Nephron (organoid): ENCODE measurements around the gene FANCG.

Experiments
- H3K27ac Mint-ChIP-seq, 3 experiments: 2 replicates each; pipeline ENCODE4 v1.8.0; 2020; ENCODE audit warnings: mixed read lengths in 3 of 3, mild to moderate bottlenecking in 2 of 3, moderate library complexity in 1 of 3
- H3K27me3 Mint-ChIP-seq: 2 replicates; pipeline ENCODE4 v1.8.0; 2021; ENCODE audit warnings: low read depth, mild to moderate bottlenecking, moderate library complexity, mixed read lengths
- H3K36me3 Mint-ChIP-seq: 2 replicates; pipeline ENCODE4 v1.8.0; 2020; ENCODE audit warnings: low read depth, mixed read lengths
- H3K4me1 Mint-ChIP-seq: 2 replicates; pipeline ENCODE4 v1.8.0; 2020; ENCODE audit warnings: mixed read lengths
- H3K4me3 Mint-ChIP-seq, 3 experiments: 2 replicates each; pipeline ENCODE4 v1.8.0; 2020; ENCODE audit warnings: mild to moderate bottlenecking in 3 of 3, mixed read lengths in 3 of 3, moderate library complexity in 2 of 3
- H3K9me3 Mint-ChIP-seq: 2 replicates; pipeline ENCODE4 v1.8.0; 2020; ENCODE audit warnings: mixed read lengths
- CTCF ChIP-seq, 3 experiments: fragments of 200-600 bp; sonication (generic); IDR thresholded peaks; one replicate each; pipeline ENCODE4 v1.5.0; 2021; ENCODE audit warnings: antibody characterized with exemption in 3 of 3; ENCODE audit not compliant: unreplicated experiment in 3 of 3

FANCG gene

DNA sequence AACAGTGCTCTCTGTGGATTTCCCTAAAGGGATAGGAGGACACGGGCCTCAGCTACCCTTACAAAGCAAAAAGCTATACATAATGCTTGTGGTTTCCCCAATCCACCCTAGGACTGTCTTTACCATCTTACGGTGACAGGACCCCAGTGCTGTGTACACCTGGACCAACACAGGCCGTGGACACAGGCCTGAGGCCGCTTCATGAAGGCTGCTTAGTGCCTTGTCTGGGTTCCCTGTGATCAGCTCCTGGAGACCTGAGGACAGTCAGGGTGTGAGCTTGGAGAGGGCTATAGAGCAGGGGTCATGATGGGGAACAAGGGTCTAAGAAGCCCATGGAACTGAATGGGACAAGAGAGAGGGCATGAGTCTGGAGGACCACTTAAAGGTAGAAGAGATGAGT, 2.9 kb downstream of the FANCG start:
- Mint-ChIP-seq H3K4me3 (peak overlapping the region; percentile 93 to 96 (median 94)), H3K4me1 (peaks cover 31% of the 10 kb centered on the region), H3K27ac (no peak overlapping the region), H3K36me3 (peaks cover 27% of the 10 kb centered on the region), H3K9me3 (no peaks in the 10 kb centered on the region), H3K27me3 (no peaks in the 10 kb centered on the region)
- no peak for TF ChIP-seq CTCF (IDR thresholded peaks at IDR 0.05; ENCODE audit: unreplicated experiment in 3 of 3)

DNA sequence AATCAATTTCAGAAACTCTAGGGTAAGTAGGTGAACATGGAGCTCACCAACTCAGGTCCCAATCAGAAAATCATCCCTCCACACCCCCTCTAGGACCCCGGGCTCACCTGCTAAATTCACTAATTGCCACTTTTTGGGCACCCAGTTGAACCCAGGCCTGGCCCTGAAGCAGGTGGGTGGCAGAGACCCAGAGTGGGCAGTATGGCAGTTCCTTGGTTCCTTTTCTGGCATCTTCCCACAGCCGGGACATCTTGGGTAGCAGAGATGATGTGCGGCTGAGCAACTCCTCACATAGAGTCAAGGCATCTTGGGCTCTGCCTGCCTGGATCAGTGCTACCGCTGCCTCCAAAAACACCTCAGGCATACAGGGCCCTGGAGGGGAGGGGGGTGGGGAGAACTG, 4.4 kb downstream of the FANCG start:
- H3K4me1 Mint-ChIP-seq, result peaks cover 43% of the 10 kb centered on the region
- H3K4me3 Mint-ChIP-seq, result no peak overlapping the region
- H3K27me3 Mint-ChIP-seq, result no peaks in the 10 kb centered on the region
- H3K9me3 Mint-ChIP-seq, result no peaks in the 10 kb centered on the region
- H3K27ac Mint-ChIP-seq, result no peak overlapping the region
- peaks cover 28% of the 10 kb centered on the region for H3K36me3 Mint-ChIP-seq
- TF ChIP-seq CTCF (IDR thresholded peaks at IDR 0.05; ENCODE audit: unreplicated experiment in 3 of 3), result no peak

GRCh38 chr9:35074791-35075190, 5.0 kb downstream of the FANCG start:
- H3K4me1 Mint-ChIP-seq, result peaks cover 43% of the 10 kb centered on the region
- no peaks in the 10 kb centered on the region for H3K9me3 Mint-ChIP-seq
- H3K36me3 Mint-ChIP-seq, result peaks cover 32% of the 10 kb centered on the region
- H3K4me3 Mint-ChIP-seq, result peak overlapping the region in 2 of 3 experiments; percentile 13 to 14
- H3K27me3 Mint-ChIP-seq, result no peaks in the 10 kb centered on the region
- H3K27ac Mint-ChIP-seq, result peak overlapping the region in 2 of 3 experiments; percentile 34 to 46
- no peak for TF ChIP-seq CTCF (IDR thresholded peaks at IDR 0.05; ENCODE audit: unreplicated experiment in 3 of 3)

- H3K9me3 Mint-ChIP-seq, result no peaks in the 10 kb centered on the region
- TF ChIP-seq CTCF (IDR thresholded peaks at IDR 0.05; ENCODE audit: unreplicated experiment in 3 of 3), result no peak
- no peaks in the 10 kb centered on the region for H3K27me3 Mint-ChIP-seq
- no peak overlapping the region for H3K4me3 Mint-ChIP-seq
- peaks cover 48% of the 10 kb centered on the region for H3K4me1 Mint-ChIP-seq
- peaks cover 32% of the 10 kb centered on the region for H3K36me3 Mint-ChIP-seq
- peak overlapping the region in 2 of 3 experiments; percentile 46 to 51 for H3K27ac Mint-ChIP-seq
Measured at GRCh38 chr9:35074141-35074540, 5.6 kb downstream of the FANCG start.

- Mint-ChIP-seq H3K27me3 (no peaks in the 10 kb centered on the region), H3K4me1 (peaks cover 49% of the 10 kb centered on the region), H3K36me3 (peaks cover 39% of the 10 kb centered on the region), H3K27ac (peak overlapping the region; percentile 92 to 97 (median 96)), H3K4me3 (peak overlapping the region; percentile 85 to 90 (median 90)), H3K9me3 (no peaks in the 10 kb centered on the region)
- no peak for TF ChIP-seq CTCF (IDR thresholded peaks at IDR 0.05; ENCODE audit: unreplicated experiment in 3 of 3)
Measured at GRCh38 chr9:35073279-35073612, 6.5 kb downstream of the FANCG start.

- Mint-ChIP-seq H3K4me3 (peak within 1 kb of the TSS; percentile 85 to 90 (median 90)), H3K4me1 (peaks cover 47% of the 10 kb centered on the region), H3K36me3 (peaks cover 45% of the 10 kb centered on the region), H3K27ac (peak within 1 kb of the TSS; percentile 94 to 97 (median 96)), H3K9me3 (no peaks in the 10 kb centered on the region), H3K27me3 (no peaks in the 10 kb centered on the region)
- TF ChIP-seq CTCF (IDR thresholded peaks at IDR 0.05; ENCODE audit: unreplicated experiment in 3 of 3), result no peak
Measured at GRCh38 chr9:35072461-35073278, 7.1 kb downstream of the FANCG start, which contains the start of gene VCP. VCP (minus strand) TSS chr9:35072625; CDS start chr9:35072353, 272 bp downstream.
